CD8-positive, alpha-beta memory T cell (primary cell): ENCODE data around the gene RAP1GAP2. TPM values are rescaled to one million over a fixed set of nuclear protein-coding genes. Genes with fewer than 3 reads are reported as not detected.

Source experiments
- polyA plus RNA-seq: library from polyadenylated mRNA; unstranded; fragments of 300-500 nt; fragmentation: Illumina TruSeq; gene quantifications from one replicate; pipeline ENCODE4 v1.2.3, GENCODE V29; 2021
- total RNA-seq, 2 experiments: library from RNA; stranded (reverse); gene quantifications; one replicate each; pipeline ENCODE4 v1.2.3, GENCODE V29; 2021

RAP1GAP2 gene
- total and polyA plus RNA-seq, 3 experiments from 2014 or later = 1.2 to 6.3 (median 1.4) TPM

Other genes starting within 250 kb of the RAP1GAP2 start
- gene PAFAH1B1, start 202.8 kb upstream of the RAP1GAP2 start, total RNA-seq = 100 to 1,000 TPM; 159 to 168 TPM
- 13.2 TPM for gene PAFAH1B1, start 202.8 kb upstream of the RAP1GAP2 start, polyA plus RNA-seq
- gene CLUH, start 84.7 kb upstream of the RAP1GAP2 start, total RNA-seq = 100 to 1,000 TPM; 142 to 146 TPM
- gene CLUH, start 84.7 kb upstream of the RAP1GAP2 start, polyA plus RNA-seq = 17.8 TPM
- under 1 TPM in 1 of 2 experiments, not detected in 1; 0.07 TPM for gene CCDC92B, start 46.8 kb upstream of the RAP1GAP2 start, total RNA-seq
- gene CCDC92B, start 46.8 kb upstream of the RAP1GAP2 start, polyA plus RNA-seq = not detected